Activated naive CD8-positive, alpha-beta T cell treated with anti-CD3 and anti-CD28 coated beads for 36 hours (primary cell): ENCODE data around the gene NAA15. TPM values are rescaled to one million over a fixed set of nuclear protein-coding genes. Genes with fewer than 3 reads are reported as not detected.
A peak's percentile ranks its signal among the peaks of the same experiment; 100 is the strongest.
"Not testable (repeated sequence)": the region's sequence is repeated elsewhere in the genome, so short reads cannot be mapped to it uniquely, and the experiment has no call there.

Experiments
- DNase-seq: peaks from one replicate; pipeline ENCODE4 v3.0.0; 2021
- H3K27ac Mint-ChIP-seq: one replicate; pipeline ENCODE4 v1.8.0; 2022; ENCODE audit warnings: mild to moderate bottlenecking, moderate library complexity, mixed read lengths
- H3K27me3 Mint-ChIP-seq: one replicate; pipeline ENCODE4 v1.8.0; 2022; ENCODE audit warnings: mild to moderate bottlenecking, mixed read lengths
- H3K36me3 Mint-ChIP-seq: one replicate; pipeline ENCODE4 v1.8.0; 2021; ENCODE audit warnings: mild to moderate bottlenecking, mixed read lengths
- H3K4me1 Mint-ChIP-seq: one replicate; pipeline ENCODE4 v1.8.0; 2021; ENCODE audit warnings: mixed read lengths
- H3K4me3 Mint-ChIP-seq: one replicate; pipeline ENCODE4 v1.8.0; 2022; ENCODE audit warnings: mild to moderate bottlenecking, moderate library complexity, mixed read lengths
- H3K9me3 Mint-ChIP-seq: one replicate; pipeline ENCODE4 v1.8.0; 2022; ENCODE audit warnings: mixed read lengths
- total RNA-seq, 2 experiments: library from RNA; stranded (reverse); gene quantifications; one replicate each; pipeline ENCODE4 v1.2.3, GENCODE V29; 2021

Gene NAA15
- total RNA-seq, 2 experiments from 2014 or later, result 120 to 131 TPM

- Mint-ChIP-seq H3K36me3 (peaks cover 37% of the 10 kb centered on the region), H3K27me3 (no peaks in the 10 kb centered on the region), H3K4me1 (peaks cover 7% of the 10 kb centered on the region), H3K27ac (no peak overlapping the region), H3K9me3 (no peaks in the 10 kb centered on the region), H3K4me3 (no peak overlapping the region)
- DNase-seq, result no peak
These were observed 66.3 kb downstream of the NAA15 start for GRCh38 chr4:139367421-139368090.

- Mint-ChIP-seq H3K9me3 (no peaks in the 10 kb centered on the region), H3K27me3 (no peaks in the 10 kb centered on the region), H3K4me3 (no peak overlapping the region), H3K27ac (no peak overlapping the region), H3K36me3 (peaks cover 35% of the 10 kb centered on the region), H3K4me1 (peaks cover 7% of the 10 kb centered on the region)
- DNase-seq, result no peak
These were observed 67.7 kb downstream of the NAA15 start for GRCh38 chr4:139368998-139369397.

- DNase-seq, result no peak
- Mint-ChIP-seq H3K9me3 (no peaks in the 10 kb centered on the region), H3K4me3 (no peak overlapping the region), H3K4me1 (no peaks in the 10 kb centered on the region), H3K27me3 (no peaks in the 10 kb centered on the region), H3K27ac (no peak overlapping the region), H3K36me3 (peaks cover 31% of the 10 kb centered on the region)
These were observed 72.9 kb downstream of the NAA15 start for GRCh38 chr4:139374251-139374650.

- H3K9me3 Mint-ChIP-seq, result no peaks in the 10 kb centered on the region
- peaks cover 9% of the 10 kb centered on the region for H3K4me1 Mint-ChIP-seq
- no peak overlapping the region for H3K4me3 Mint-ChIP-seq
- no peak overlapping the region for H3K27ac Mint-ChIP-seq
- DNase-seq, result no peak
- peaks cover 13% of the 10 kb centered on the region for H3K36me3 Mint-ChIP-seq
- no peaks in the 10 kb centered on the region for H3K27me3 Mint-ChIP-seq
These were observed 85.1 kb downstream of the NAA15 start for GRCh38 chr4:139386421-139386820.

GRCh38 chr4:139389102-139389501 is 87.8 kb downstream of the NAA15 start:
- peaks cover 23% of the 10 kb centered on the region for H3K36me3 Mint-ChIP-seq
- no peak for DNase-seq
- no peaks in the 10 kb centered on the region for H3K27me3 Mint-ChIP-seq
- H3K27ac Mint-ChIP-seq, result no peak overlapping the region
- H3K4me1 Mint-ChIP-seq, result peaks cover 6% of the 10 kb centered on the region
- no peak overlapping the region for H3K4me3 Mint-ChIP-seq
- H3K9me3 Mint-ChIP-seq, result no peaks in the 10 kb centered on the region

GRCh38 chr4:139389991-139390390 is 88.7 kb downstream of the NAA15 start:
- Mint-ChIP-seq H3K4me1 (peaks cover 6% of the 10 kb centered on the region), H3K4me3 (no peak overlapping the region), H3K36me3 (peaks cover 25% of the 10 kb centered on the region), H3K9me3 (no peaks in the 10 kb centered on the region), H3K27me3 (no peaks in the 10 kb centered on the region), H3K27ac (no peak overlapping the region)
- no peak for DNase-seq

- no peak for DNase-seq
- Mint-ChIP-seq H3K27ac (no peak overlapping the region), H3K36me3 (peaks cover 25% of the 10 kb centered on the region), H3K9me3 (no peaks in the 10 kb centered on the region), H3K4me3 (no peak overlapping the region), H3K4me1 (peaks cover 6% of the 10 kb centered on the region), H3K27me3 (no peaks in the 10 kb centered on the region)
These were observed 90.4 kb downstream of the NAA15 start for GRCh38 chr4:139391731-139392130.

- H3K27ac Mint-ChIP-seq, result no peak overlapping the region
These were observed 91.5 kb downstream of the NAA15 start for GRCh38 chr4:139392797-139393196.

GRCh38 chr4:139401368-139401767 is 100.1 kb downstream of the NAA15 start:
- peak overlapping the region; percentile 37 for H3K27ac Mint-ChIP-seq
- no peak overlapping the region for H3K4me3 Mint-ChIP-seq

More at GRCh38 chr4:139392797-139393196, 91.5 kb downstream of the NAA15 start:
- H3K27me3 Mint-ChIP-seq, result no peaks in the 10 kb centered on the region
- DNase-seq, result no peak
- no peaks in the 10 kb centered on the region for H3K9me3 Mint-ChIP-seq
- H3K36me3 Mint-ChIP-seq, result peaks cover 25% of the 10 kb centered on the region
- H3K4me1 Mint-ChIP-seq, result peaks cover 4% of the 10 kb centered on the region
- H3K4me3 Mint-ChIP-seq, result no peak overlapping the region

GRCh38 chr4:139402436-139402835 is 101.1 kb downstream of the NAA15 start:
- H3K36me3 Mint-ChIP-seq, result peaks cover 9% of the 10 kb centered on the region
- no peak overlapping the region for H3K27ac Mint-ChIP-seq

More at GRCh38 chr4:139401368-139401767, 100.1 kb downstream of the NAA15 start:
- H3K9me3 Mint-ChIP-seq, result no peaks in the 10 kb centered on the region
- H3K36me3 Mint-ChIP-seq, result peaks cover 10% of the 10 kb centered on the region
- H3K27me3 Mint-ChIP-seq, result no peaks in the 10 kb centered on the region
- H3K4me1 Mint-ChIP-seq, result no peaks in the 10 kb centered on the region
- no peak for DNase-seq

GRCh38 chr4:139403462-139403861 is 102.2 kb downstream of the NAA15 start:
- no peaks in the 10 kb centered on the region for H3K9me3 Mint-ChIP-seq
- no peak for DNase-seq
- no peaks in the 10 kb centered on the region for H3K27me3 Mint-ChIP-seq
- no peak overlapping the region for H3K4me3 Mint-ChIP-seq
- no peak overlapping the region for H3K27ac Mint-ChIP-seq
- H3K36me3 Mint-ChIP-seq, result peaks cover 4% of the 10 kb centered on the region
- H3K4me1 Mint-ChIP-seq, result no peaks in the 10 kb centered on the region

More at GRCh38 chr4:139402436-139402835, 101.1 kb downstream of the NAA15 start:
- H3K9me3 Mint-ChIP-seq, result no peaks in the 10 kb centered on the region
- no peak overlapping the region for H3K4me3 Mint-ChIP-seq
- no peak for DNase-seq
- H3K27me3 Mint-ChIP-seq, result no peaks in the 10 kb centered on the region
- no peaks in the 10 kb centered on the region for H3K4me1 Mint-ChIP-seq

GRCh38 chr4:139410312-139410711 is 109.0 kb downstream of the NAA15 start:
- DNase-seq, result no peak
- Mint-ChIP-seq H3K27ac (no peak overlapping the region), H3K27me3 (no peaks in the 10 kb centered on the region), H3K9me3 (peaks cover 2% of the 10 kb centered on the region), H3K36me3 (peaks cover 30% of the 10 kb centered on the region), H3K4me3 (no peak overlapping the region), H3K4me1 (no peaks in the 10 kb centered on the region)

- Mint-ChIP-seq H3K36me3 (peaks cover 34% of the 10 kb centered on the region), H3K4me1 (peaks cover 11% of the 10 kb centered on the region)
- not testable (repeated sequence) for H3K4me3 Mint-ChIP-seq, H3K27me3 Mint-ChIP-seq, H3K9me3 Mint-ChIP-seq, H3K27ac Mint-ChIP-seq, DNase-seq
These were observed 113.4 kb downstream of the NAA15 start for GRCh38 chr4:139414671-139415210.

GRCh38 chr4:139416073-139416673 is 114.9 kb downstream of the NAA15 start:
- Mint-ChIP-seq H3K27me3 (no peaks in the 10 kb centered on the region), H3K4me1 (peaks cover 13% of the 10 kb centered on the region), H3K4me3 (no peak overlapping the region), H3K9me3 (peaks cover 2% of the 10 kb centered on the region), H3K36me3 (peaks cover 46% of the 10 kb centered on the region), H3K27ac (no peak overlapping the region)
- no peak for DNase-seq

GRCh38 chr4:139419388-139419914 is 118.1 kb downstream of the NAA15 start:
- DNase-seq, result peak; percentile 4
- no peaks in the 10 kb centered on the region for H3K27me3 Mint-ChIP-seq
- no peak overlapping the region for H3K4me3 Mint-ChIP-seq
- peaks cover 13% of the 10 kb centered on the region for H3K4me1 Mint-ChIP-seq
- H3K36me3 Mint-ChIP-seq, result peaks cover 39% of the 10 kb centered on the region
- peaks cover 12% of the 10 kb centered on the region for H3K9me3 Mint-ChIP-seq
- peak overlapping the region; percentile 60 for H3K27ac Mint-ChIP-seq
